Psoas muscle (tissue), 8 donors: Measurements from ENCODE around the gene VWA5B2. TPM values are rescaled to one million over a fixed set of nuclear protein-coding genes. Genes with fewer than 3 reads are reported as not detected.

ENCODE experiments used
- ATAC-seq, 4 donors: fragments of 200-7000 bp; cut with Tn5 transposase; one replicate each; pipeline ENCODE4 v1.9.1; 2020; ENCODE audit warnings: moderate library complexity in 3 of 4, mild to moderate bottlenecking in 2 of 4
- DNase-seq, 2 donors: peaks; one replicate each; pipeline ENCODE4 v3.0.0-alpha.2; 2020
- H3K27ac ChIP-seq: fragments of 200-600 bp; one replicate; pipeline ENCODE4 v1.8.0; 2022
- H3K27me3 ChIP-seq, 3 donors: fragments of 200-600 bp in 1 of 3; one replicate each; pipeline versions ENCODE4 v1.6.1 to v1.8.0; 2013 to 2022; ENCODE audit warnings: low read length in 2 of 3, mild to moderate bottlenecking in 2 of 3, moderate library complexity in 1 of 3; ENCODE audit not compliant: insufficient read depth in 3 of 3
- H3K36me3 ChIP-seq, 2 donors: fragments of 200-600 bp in 1 of 2; one replicate each; pipeline versions ENCODE4 v1.6.1 to v1.8.0; 2013 to 2022; ENCODE audit warnings: low read depth in 1 of 2, mild to moderate bottlenecking in 1 of 2, moderate library complexity in 1 of 2; ENCODE audit not compliant: insufficient read depth in 1 of 2
- H3K4me1 ChIP-seq: fragments of 200-600 bp; one replicate; pipeline ENCODE4 v1.8.0; 2022
- H3K4me3 ChIP-seq: fragments of 200-600 bp; one replicate; pipeline ENCODE4 v1.8.0; 2022; ENCODE audit warnings: mild to moderate bottlenecking
- H3K9me3 ChIP-seq: fragments of 200-600 bp; one replicate; pipeline ENCODE4 v1.8.0; 2022
- CTCF ChIP-seq: fragments of 200-600 bp; IDR thresholded peaks from one replicate; pipeline ENCODE4 v1.8.0; 2022; ENCODE audit warnings: antibody characterized with exemption
- WGBS, 3 donors: extraction: QIAGEN DNeasy Blood & Tissue Kit; methylation state at CpG; one replicate each; pipeline versions ENCODE4 v1.1.6 to v1.1.7; 2013; 5-methylcytosine and 5-hydroxymethylcytosine counted together
- intact Hi-C, 2 donors: fragments of 100-400 bp; cut with DNase I; formaldehyde crosslinking; loops; one replicate each; pipeline versions ENCODE4 v1.11.0 to v1.14.2; 2022
- polyA plus RNA-seq, 3 donors: library from polyadenylated mRNA; stranded (reverse); fragments of 200-250 nt; gene quantifications; one replicate each; pipeline ENCODE4 v1.2.3, GENCODE V29; 2013
- total RNA-seq, 4 donors: library from RNA; stranded (reverse); fragmentation: NEBNext Ultra II Directional in 2 of 4; extraction: Animal tissue kit (Norgen Biotek cat#: 25700) in 2 of 4; gene quantifications; one replicate each; pipeline versions ENCODE4 v1.2.1 to v1.2.4, GENCODE V29; 2021 to 2023
- donor health status: healthy with polysubstance abuse.
- donor health status: DM: no; HTN: no; CAD: no; lungs with moderate emphysema.
- donor health status: Bipolar disorder and iron deficiency.
- donor health status: healthy.
- donor health status: DM: yes; HTN: yes; CAD: no.
- donor health status: DM: no; HTN: no; CAD: no.
- donor health status: DM: no; HTN: no; CAD: no.
- donor health status: DM: yes; HTN: yes; CAD: no.

VWA5B2 gene
- total and polyA plus RNA-seq, 7 donors, result 0.03 to 0.26 (median 0.05) TPM; not detected in 3

GRCh38 chr3:184209146-184209923, 20.1 kb upstream of the VWA5B2 start:
- ATAC-seq (no peak), DNase-seq (no peak)
- 34 to 44% (median 36%) methylated on average over 11 of the region's 11 CpGs for WGBS, 3 donors
- Histone ChIP-seq H3K9me3 (no peaks in the 10 kb centered on the region), H3K27me3 (peaks cover 0 to 5% (median 2%) of the 10 kb centered on the region in 3 donors), H3K4me1 (no peaks in the 10 kb centered on the region), H3K36me3 (no peaks in the 10 kb centered on the region), H3K27ac (no peak overlapping the region), H3K4me3 (no peak overlapping the region)
- no peak for TF ChIP-seq CTCF
- intact Hi-C loops, result no loop called here

GRCh38 chr3:184211297-184211696, 18.1 kb upstream of the VWA5B2 start:
- H3K9me3 ChIP-seq, result no peaks in the 10 kb centered on the region
- no peaks in the 10 kb centered on the region for H3K36me3 ChIP-seq
- H3K27me3 ChIP-seq, result peaks cover 0 to 5% (median 0%) of the 10 kb centered on the region in 3 donors
- TF ChIP-seq CTCF, result no peak
- intact Hi-C loops, result no loop called here
- 74 to 77% (median 77%) methylated on average over 5 of the region's 5 CpGs for WGBS, 3 donors
- no peaks in the 10 kb centered on the region for H3K4me1 ChIP-seq
- no peak overlapping the region for H3K27ac ChIP-seq
- ATAC-seq (no peak), DNase-seq (no peak)
- no peak overlapping the region for H3K4me3 ChIP-seq

GRCh38 chr3:184211718-184212117, 17.7 kb upstream of the VWA5B2 start:
- ATAC-seq, result no peak
- Histone ChIP-seq H3K27ac (no peak overlapping the region), H3K9me3 (no peaks in the 10 kb centered on the region), H3K4me3 (no peak overlapping the region), H3K4me1 (no peaks in the 10 kb centered on the region), H3K36me3 (no peaks in the 10 kb centered on the region), H3K27me3 (peaks cover 0 to 5% (median 0%) of the 10 kb centered on the region in 3 donors)
- intact Hi-C loops, result no loop called here
- no peak for DNase-seq
- WGBS, 3 donors, result 77 to 79% (median 77%) methylated on average over 5 of the region's 5 CpGs
- no peak for TF ChIP-seq CTCF

GRCh38 chr3:184218814-184219213, 10.6 kb upstream of the VWA5B2 start:
- Histone ChIP-seq H3K27ac (no peak overlapping the region), H3K4me3 (no peak overlapping the region), H3K27me3 (peaks cover 0 to 8% (median 0%) of the 10 kb centered on the region in 3 donors), H3K36me3 (no peaks in the 10 kb centered on the region), H3K9me3 (no peaks in the 10 kb centered on the region), H3K4me1 (no peaks in the 10 kb centered on the region)
- intact Hi-C loops, result no loop called here
- no peak for DNase-seq
- ATAC-seq, result no peak
- WGBS, 3 donors, result 49 to 60% (median 51%) methylated on average over 4 of the region's 4 CpGs
- no peak for TF ChIP-seq CTCF
